HepG2 (cell line): ENCODE results near the gene F12. TPM values are rescaled to one million over a fixed set of nuclear protein-coding genes. Genes with fewer than 3 reads are reported as not detected.

Source experiments
- DDIT3 ChIP-seq: sonication (generic); formaldehyde crosslinking; IDR thresholded peaks from 2 replicates; pipeline ENCODE4 v1.4.0; 2020; ENCODE audit warnings: mild to moderate bottlenecking, missing genetic modification reagents
- ESRRA ChIP-seq: sonication (generic); formaldehyde crosslinking; IDR thresholded peaks from 2 replicates; pipeline ENCODE4 v1.5.1; 2020; ENCODE audit warnings: mild to moderate bottlenecking, low read depth, missing genetic modification reagents
- MTA3 ChIP-seq: sonication (generic); formaldehyde crosslinking; IDR thresholded peaks from 2 replicates; pipeline ENCODE4 v1.4.0; 2020; ENCODE audit warnings: missing genetic modification reagents
- NONO ChIP-seq, 2 experiments: fragments of 450-650 bp in 1 of 2; sonication (generic) in 1 of 2; formaldehyde crosslinking in 1 of 2; IDR thresholded peaks in 1 of 2; conservative IDR thresholded peaks in 1 of 2; 2 replicates each; pipeline versions ENCODE4 v1.6.1 to v1.8.0; 2017 to 2022; ENCODE audit warnings: mild to moderate bottlenecking in 1 of 2, missing genetic modification reagents in 1 of 2, moderate library complexity in 1 of 2
- TEF ChIP-seq: sonication (generic); formaldehyde crosslinking; IDR thresholded peaks from 2 replicates; pipeline ENCODE4 v1.5.0; 2020; ENCODE audit warnings: missing genetic modification reagents
- WIZ ChIP-seq: sonication (generic); formaldehyde crosslinking; IDR thresholded peaks from 2 replicates; pipeline ENCODE4 v1.5.1; 2020; ENCODE audit warnings: mild to moderate bottlenecking, missing genetic modification reagents
- ZNF124 ChIP-seq: sonication (generic); formaldehyde crosslinking; IDR thresholded peaks from 2 replicates; pipeline ENCODE4 v1.4.0; 2020; ENCODE audit warnings: missing genetic modification reagents
- ZNF207 ChIP-seq: fragments of 450-650 bp; IDR thresholded peaks from 2 replicates; pipeline ENCODE4 v1.6.1; 2016; ENCODE audit warnings: antibody characterized with exemption, borderline replicate concordance
- ZNF274 ChIP-seq: sonication (generic); formaldehyde crosslinking; IDR thresholded peaks from 2 replicates; pipeline ENCODE4 v1.5.1; 2020; ENCODE audit warnings: mild to moderate bottlenecking, missing genetic modification reagents
- ZNF292 ChIP-seq: sonication (generic); formaldehyde crosslinking; IDR thresholded peaks from 2 replicates; pipeline ENCODE4 v1.8.1; 2022; ENCODE audit warnings: mild to moderate bottlenecking, low read depth, missing genetic modification reagents, borderline replicate concordance
- ZNF510 ChIP-seq: sonication (generic); formaldehyde crosslinking; IDR thresholded peaks from 2 replicates; pipeline ENCODE4 v1.4.0; 2020; ENCODE audit warnings: low read depth, mild to moderate bottlenecking, missing genetic modification reagents
- ZNF564 ChIP-seq: sonication (generic); formaldehyde crosslinking; IDR thresholded peaks from 2 replicates; pipeline ENCODE4 v1.8.1; 2023; ENCODE audit warnings: mild to moderate bottlenecking, missing genetic modification reagents
- ZNF574 ChIP-seq: sonication (generic); formaldehyde crosslinking; IDR thresholded peaks from 2 replicates; pipeline ENCODE4 v1.4.0; 2020; ENCODE audit warnings: missing genetic modification reagents
- ZNF691 ChIP-seq: sonication (generic); formaldehyde crosslinking; IDR thresholded peaks from 2 replicates; pipeline ENCODE4 v1.4.0; 2020; ENCODE audit warnings: missing genetic modification reagents, low read depth, mild to moderate bottlenecking, borderline replicate concordance
- ZNF713 ChIP-seq: sonication (generic); formaldehyde crosslinking; IDR thresholded peaks from 2 replicates; pipeline ENCODE4 v1.4.0; 2020; ENCODE audit warnings: mild to moderate bottlenecking, missing genetic modification reagents
- ZNF772 ChIP-seq: sonication (generic); formaldehyde crosslinking; IDR thresholded peaks from 2 replicates; pipeline ENCODE4 v1.5.0; 2020; ENCODE audit warnings: mild to moderate bottlenecking, missing genetic modification reagents
- polyA plus RNA-seq, 8 experiments: library from polyadenylated mRNA; depleted of rRNA in 3 of 8; stranded (reverse) in 7 of 8; unstranded in 1 of 8; fragments of >200 nt; fragmentation: Illumina TruSeq in 4 of 8; extraction: Trizol in 4 of 8; gene quantifications; 2 replicates each; pipeline versions ENCODE4 v1.2.1 to v1.2.3, GENCODE V29; 2011 to 2016; ENCODE audit warnings: low read depth in 4 of 8, missing spikeins in 1 of 8, mixed read lengths in 1 of 8; ENCODE audit not compliant: insufficient read depth in 1 of 8
- total RNA-seq, 5 experiments: library from RNA; depleted of rRNA; stranded (reverse); fragments of >200 nt; fragmentation: Illumina TruSeq; extraction: Trizol; gene quantifications; 2 replicates each; pipeline ENCODE4 v1.2.3, GENCODE V29; 2016; ENCODE audit warnings: low read depth in 1 of 5
- TF ChIP-seq, protein P1 (sequence below): sonication (generic); formaldehyde crosslinking; IDR thresholded peaks from 2 replicates; pipeline ENCODE4 v1.8.0; 2022; ENCODE audit warnings: missing genetic modification reagents, mild to moderate bottlenecking, moderate library complexity, borderline replicate concordance
- TF ChIP-seq, protein P2 (sequence below): sonication (generic); formaldehyde crosslinking; IDR thresholded peaks from 2 replicates; pipeline ENCODE4 v1.5.0; 2020; ENCODE audit warnings: missing genetic modification reagents
- TF ChIP-seq, protein P3 (sequence below): sonication (generic); formaldehyde crosslinking; conservative IDR thresholded peaks from 2 replicates; pipeline ENCODE4 v1.4.0; 2020; ENCODE audit warnings: missing genetic modification reagents

Gene F12
- total and polyA plus RNA-seq, 2 of the 13 experiments (the other 11 are each of a cell fraction or from before 2014, with no cell fraction given), result 2.5 to 3.0 TPM

- TF ChIP-seq ZNF510 (CRISPR knock-in tag), result no peak
- TF ChIP-seq NONO (IDR thresholded peaks at IDR 0.05), result no peak
- peak; percentile 55; the same call in 1 of the 2 replicates for TF ChIP-seq NONO (CRISPR knock-in tag; conservative IDR thresholded peaks at IDR 0.05)
- no peak for TF ChIP-seq ESRRA (CRISPR knock-in tag)
- TF ChIP-seq ZNF713 (CRISPR knock-in tag), result no peak
- no peak for TF ChIP-seq ZNF772
- TF ChIP-seq ZNF691 (CRISPR knock-in tag), result peak; percentile 52; the same call in 1 of the 2 replicates
- no peak; the same call in 1 of the 2 replicates for TF ChIP-seq ZNF564 (CRISPR knock-in tag)
- TF ChIP-seq, protein P1, sequence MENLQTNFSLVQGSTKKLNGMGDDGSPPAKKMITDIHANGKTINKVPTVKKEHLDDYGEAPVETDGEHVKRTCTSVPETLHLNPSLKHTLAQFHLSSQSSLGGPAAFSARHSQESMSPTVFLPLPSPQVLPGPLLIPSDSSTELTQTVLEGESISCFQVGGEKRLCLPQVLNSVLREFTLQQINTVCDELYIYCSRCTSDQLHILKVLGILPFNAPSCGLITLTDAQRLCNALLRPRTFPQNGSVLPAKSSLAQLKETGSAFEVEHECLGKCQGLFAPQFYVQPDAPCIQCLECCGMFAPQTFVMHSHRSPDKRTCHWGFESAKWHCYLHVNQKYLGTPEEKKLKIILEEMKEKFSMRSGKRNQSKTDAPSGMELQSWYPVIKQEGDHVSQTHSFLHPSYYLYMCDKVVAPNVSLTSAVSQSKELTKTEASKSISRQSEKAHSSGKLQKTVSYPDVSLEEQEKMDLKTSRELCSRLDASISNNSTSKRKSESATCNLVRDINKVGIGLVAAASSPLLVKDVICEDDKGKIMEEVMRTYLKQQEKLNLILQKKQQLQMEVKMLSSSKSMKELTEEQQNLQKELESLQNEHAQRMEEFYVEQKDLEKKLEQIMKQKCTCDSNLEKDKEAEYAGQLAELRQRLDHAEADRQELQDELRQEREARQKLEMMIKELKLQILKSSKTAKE (CRISPR knock-in tag), result no peak
- TF ChIP-seq ZNF207, result no peak
- no peak for TF ChIP-seq WIZ (CRISPR knock-in tag)
- no peak for TF ChIP-seq MTA3 (CRISPR knock-in tag)
- TF ChIP-seq, protein P2, sequence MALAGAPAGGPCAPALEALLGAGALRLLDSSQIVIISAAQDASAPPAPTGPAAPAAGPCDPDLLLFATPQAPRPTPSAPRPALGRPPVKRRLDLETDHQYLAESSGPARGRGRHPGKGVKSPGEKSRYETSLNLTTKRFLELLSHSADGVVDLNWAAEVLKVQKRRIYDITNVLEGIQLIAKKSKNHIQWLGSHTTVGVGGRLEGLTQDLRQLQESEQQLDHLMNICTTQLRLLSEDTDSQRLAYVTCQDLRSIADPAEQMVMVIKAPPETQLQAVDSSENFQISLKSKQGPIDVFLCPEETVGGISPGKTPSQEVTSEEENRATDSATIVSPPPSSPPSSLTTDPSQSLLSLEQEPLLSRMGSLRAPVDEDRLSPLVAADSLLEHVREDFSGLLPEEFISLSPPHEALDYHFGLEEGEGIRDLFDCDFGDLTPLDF (CRISPR knock-in tag), result no peak
- TF ChIP-seq ZNF124 (CRISPR knock-in tag), result no peak
- TF ChIP-seq ZNF274 (CRISPR knock-in tag), result peak; percentile 49; the same call in 1 of the 2 replicates
- no peak for TF ChIP-seq DDIT3 (CRISPR knock-in tag)
- peak; percentile 50; the same call in 1 of the 2 replicates for TF ChIP-seq ZNF292 (CRISPR knock-in tag)
- TF ChIP-seq, protein P3, sequence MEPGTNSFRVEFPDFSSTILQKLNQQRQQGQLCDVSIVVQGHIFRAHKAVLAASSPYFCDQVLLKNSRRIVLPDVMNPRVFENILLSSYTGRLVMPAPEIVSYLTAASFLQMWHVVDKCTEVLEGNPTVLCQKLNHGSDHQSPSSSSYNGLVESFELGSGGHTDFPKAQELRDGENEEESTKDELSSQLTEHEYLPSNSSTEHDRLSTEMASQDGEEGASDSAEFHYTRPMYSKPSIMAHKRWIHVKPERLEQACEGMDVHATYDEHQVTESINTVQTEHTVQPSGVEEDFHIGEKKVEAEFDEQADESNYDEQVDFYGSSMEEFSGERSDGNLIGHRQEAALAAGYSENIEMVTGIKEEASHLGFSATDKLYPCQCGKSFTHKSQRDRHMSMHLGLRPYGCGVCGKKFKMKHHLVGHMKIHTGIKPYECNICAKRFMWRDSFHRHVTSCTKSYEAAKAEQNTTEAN, result no peak
- TF ChIP-seq TEF (CRISPR knock-in tag), result no peak
- TF ChIP-seq ZNF574, result no peak; the same call in 1 of the 2 replicates
Measured at GRCh38 chr5:177366528-177367322, 42.6 kb downstream of the F12 start (continued).
